Neural progenitor cell (in vitro differentiated cells): ENCODE data around the gene APLN.

Experiments
- EZH2phosphoT487 ChIP-seq: fragments of 200-600 bp; sonication (generic); IDR thresholded peaks from 2 replicates; pipeline ENCODE4 v1.6.1; 2017; ENCODE audit warnings: antibody characterized with exemption
- TF ChIP-seq, protein P1 (sequence below): fragments of 200-600 bp; sonication (generic); IDR thresholded peaks from 2 replicates; pipeline ENCODE4 v1.5.1; 2017; ENCODE audit warnings: antibody characterized with exemption, mild to moderate bottlenecking

DNA sequence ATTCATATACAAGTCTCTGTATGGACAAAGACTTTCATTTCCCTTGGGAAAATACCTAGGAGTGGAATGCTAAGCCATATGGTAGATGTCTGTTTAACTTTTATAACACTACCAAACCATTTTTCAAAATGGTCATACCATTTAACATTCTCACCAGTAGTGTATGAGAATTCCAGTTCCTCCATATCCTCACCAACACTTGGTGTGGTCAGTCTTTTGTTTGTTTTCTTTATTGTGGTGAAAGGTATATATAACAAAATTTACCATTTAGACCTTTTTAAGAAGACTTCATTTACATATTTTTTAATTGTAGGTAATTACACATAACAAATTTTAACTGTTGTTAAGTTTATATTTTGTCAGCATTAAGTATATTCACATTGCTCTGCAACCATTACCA is 12.7 kb upstream of the APLN start:
- TF ChIP-seq, protein P1, sequence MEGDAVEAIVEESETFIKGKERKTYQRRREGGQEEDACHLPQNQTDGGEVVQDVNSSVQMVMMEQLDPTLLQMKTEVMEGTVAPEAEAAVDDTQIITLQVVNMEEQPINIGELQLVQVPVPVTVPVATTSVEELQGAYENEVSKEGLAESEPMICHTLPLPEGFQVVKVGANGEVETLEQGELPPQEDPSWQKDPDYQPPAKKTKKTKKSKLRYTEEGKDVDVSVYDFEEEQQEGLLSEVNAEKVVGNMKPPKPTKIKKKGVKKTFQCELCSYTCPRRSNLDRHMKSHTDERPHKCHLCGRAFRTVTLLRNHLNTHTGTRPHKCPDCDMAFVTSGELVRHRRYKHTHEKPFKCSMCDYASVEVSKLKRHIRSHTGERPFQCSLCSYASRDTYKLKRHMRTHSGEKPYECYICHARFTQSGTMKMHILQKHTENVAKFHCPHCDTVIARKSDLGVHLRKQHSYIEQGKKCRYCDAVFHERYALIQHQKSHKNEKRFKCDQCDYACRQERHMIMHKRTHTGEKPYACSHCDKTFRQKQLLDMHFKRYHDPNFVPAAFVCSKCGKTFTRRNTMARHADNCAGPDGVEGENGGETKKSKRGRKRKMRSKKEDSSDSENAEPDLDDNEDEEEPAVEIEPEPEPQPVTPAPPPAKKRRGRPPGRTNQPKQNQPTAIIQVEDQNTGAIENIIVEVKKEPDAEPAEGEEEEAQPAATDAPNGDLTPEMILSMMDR, result no peak
- no peak for TF ChIP-seq EZH2phosphoT487
